NCI-H2081 treated with DMSO at 0.1 percent for 48 hours (cell line): ENCODE data around the gene UROC1.

ENCODE experiments used
- DNase-seq: peaks from one replicate; lab custom pipeline; 2025; lab: John Stamatoyannopoulos, UW

Gene UROC1

DNA sequence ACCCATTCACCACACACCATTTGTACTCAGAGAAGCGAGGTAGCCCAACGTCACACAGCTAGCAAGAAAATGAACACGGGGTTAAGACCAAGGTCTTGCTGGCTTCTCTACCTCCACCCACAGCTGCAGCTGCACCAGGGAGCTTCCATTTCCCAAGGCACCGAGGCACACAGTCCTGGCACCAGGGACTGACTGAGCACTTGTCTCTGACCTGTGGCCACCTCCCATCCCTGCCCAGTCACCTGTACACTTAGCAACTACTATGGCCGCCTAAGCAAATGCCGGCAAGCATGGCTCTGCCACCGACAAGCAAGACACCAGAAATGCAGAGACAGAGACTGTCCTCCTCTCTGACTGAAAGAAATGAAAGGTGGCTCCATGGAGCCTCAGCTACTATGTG, 57.2 kb downstream of the UROC1 start:
- no peak for DNase-seq

DNA sequence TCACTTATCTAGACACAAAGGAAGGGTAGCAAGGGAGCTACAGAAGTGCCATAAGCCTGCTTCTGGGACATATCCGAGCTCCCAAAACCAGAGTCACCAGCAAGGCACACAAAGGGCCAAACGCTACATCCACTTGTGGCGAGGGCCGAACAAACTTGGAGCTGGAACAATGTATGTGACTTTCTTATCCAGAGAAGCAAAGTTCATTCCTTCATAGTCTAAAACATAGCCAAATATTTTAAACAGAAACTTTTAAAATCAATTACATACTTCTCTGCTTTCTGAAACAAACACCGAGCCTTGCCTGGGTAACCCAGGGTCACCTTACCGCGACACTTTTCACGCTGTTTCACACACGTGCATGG, 57.8 kb downstream of the UROC1 start:
- no peak for DNase-seq

DNA sequence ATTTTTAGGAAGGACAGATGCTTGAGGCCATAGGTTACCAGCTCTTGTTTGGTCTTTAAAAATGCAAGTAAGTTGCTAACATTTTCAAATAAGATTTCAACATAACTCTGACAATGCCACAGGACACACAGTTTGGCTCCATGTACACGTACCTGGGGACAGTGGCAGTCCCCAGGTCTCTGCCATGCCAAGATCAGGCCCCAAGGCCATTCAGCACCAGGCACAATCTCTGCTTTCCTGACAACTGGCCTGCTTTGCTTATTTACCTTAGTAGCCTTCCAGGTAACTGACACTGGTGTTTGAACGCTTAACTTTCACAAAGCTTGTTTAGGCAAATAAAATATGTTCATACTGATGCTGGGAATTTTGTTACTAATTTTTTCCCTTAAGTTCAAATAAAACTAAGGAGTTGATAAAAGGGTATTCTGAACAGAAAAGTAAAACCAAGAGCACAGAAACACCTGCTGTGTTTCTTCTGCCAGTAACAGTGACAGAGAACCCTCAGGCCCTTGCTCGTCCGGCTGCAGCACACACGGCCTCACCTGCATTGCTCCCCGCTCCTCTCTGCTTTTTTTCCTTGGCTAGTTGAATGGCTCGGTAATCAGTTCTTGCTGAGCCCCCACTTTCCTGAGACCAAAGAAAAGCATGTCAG, 58.3 kb downstream of the UROC1 start:
- DNase-seq, result no peak

DNA sequence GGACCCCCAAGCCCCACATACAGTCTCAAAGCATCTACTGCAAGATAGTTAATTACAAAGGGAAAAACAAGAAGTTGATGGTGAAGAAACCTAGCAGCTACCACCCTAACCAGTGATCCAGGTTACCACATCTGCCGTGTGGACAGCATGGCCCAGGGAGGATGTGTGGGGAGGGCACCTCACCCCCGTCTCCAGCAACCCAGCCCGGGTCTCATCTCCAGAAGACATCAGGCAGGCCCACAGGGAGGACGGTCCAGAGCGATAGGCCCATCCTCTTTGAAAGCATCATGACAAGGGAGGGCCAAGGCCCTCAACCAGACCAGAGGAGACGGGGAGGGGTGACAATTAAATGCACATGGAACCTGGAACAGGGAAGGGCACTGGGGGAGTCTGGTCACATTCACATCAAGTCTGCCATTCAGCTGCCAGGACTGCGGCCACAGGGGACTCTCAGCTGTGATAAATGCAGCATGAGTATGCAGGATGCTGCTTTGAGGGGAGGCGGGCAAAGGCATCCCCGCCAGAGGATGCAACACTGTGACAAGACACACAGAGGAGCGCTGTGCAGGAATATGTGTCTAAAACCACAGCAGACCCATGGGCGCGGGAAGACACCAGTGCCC, 60.7 kb downstream of the UROC1 start:
- no peak for DNase-seq

DNA sequence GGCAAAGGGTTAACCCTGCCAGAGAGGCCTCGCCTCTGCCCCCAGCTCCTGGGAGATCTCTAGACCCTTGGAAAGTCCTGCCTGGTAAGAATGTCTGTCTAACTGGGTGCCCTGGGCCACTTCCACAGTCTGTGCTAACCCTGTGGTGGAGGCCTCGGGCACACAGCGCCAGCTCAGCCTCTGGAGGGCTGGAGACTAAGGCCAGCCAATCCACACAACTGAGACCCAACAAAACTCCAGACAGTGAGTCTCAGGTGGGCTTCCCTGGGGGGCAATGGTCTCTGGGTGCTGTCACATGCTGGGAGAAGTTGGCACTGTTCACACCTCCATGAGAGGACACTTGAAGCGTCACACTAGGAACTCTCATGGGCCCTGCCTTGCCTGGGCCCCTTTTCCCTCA, 61.4 kb downstream of the UROC1 start:
- no peak for DNase-seq

DNA sequence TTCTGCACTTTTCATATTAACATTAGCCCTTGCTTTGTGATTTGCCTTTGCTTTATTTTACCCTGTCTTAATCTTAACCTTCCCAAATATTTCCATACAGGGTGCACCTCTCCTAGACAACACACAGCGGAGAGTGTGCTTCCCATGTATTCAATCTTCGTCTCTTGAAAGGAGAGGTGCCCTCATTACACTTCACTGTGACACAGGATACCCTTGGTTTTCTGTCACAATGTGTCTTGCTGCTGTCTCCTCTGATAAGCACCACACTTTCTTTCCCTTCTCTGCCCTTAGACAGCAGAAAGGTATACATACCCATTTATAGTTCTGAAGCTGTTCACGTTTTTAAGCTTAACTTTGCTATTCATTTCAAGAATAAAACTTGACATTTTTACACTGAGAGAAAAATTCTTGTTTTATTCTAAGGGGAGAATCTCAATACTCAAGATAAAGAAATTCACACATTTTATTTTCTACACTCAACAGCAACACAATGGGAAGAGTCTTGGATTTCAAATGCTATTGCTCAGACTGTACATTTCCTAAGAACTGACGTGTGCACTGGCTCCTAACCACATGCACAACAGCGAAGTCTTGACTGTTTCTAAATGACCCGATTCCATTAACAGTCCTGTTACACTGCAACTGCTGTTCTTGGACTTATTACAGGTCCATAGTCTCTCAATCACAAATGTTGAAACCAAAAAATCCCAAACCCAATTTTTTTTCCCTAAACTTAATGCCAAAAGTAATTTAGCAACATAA, 63.0 kb downstream of the UROC1 start:
- no peak for DNase-seq

DNA sequence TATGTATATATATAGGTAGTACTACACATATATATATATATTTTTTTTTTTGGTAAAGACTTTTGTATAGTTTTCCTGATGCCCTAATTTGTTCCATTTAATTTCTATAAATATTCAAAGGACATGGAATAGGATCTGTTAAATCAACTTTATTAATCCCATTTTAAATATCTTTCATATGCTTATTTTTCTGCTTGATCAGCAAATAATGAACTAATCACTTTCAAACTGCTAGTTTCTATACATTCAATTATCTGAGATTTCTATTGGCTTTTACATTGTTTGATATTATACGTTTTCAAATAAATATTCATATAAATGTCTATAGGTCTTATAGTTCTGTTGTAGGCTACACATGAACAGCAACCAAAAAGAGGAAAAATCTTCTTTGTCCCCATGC, 63.5 kb downstream of the UROC1 start:
- no peak for DNase-seq

DNA sequence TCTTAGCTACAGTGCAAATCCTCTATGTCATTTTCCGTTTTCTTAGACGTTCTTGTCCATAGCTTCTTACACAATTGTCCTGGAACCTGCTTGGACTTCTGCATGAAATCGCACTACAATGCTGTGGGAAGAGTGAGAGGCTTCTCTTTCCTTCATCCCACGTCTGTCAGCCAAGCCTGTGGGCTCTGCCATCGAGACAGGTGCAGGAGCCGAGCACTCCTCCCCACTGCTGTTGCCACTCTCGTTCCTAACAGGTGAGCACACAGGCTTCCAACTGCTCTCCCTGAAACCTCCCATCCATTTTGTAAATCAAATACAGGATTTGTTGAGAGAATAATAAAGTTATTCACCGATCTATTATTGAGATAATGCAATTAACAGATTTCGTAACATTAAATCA, 65.4 kb downstream of the UROC1 start:
- DNase-seq, result peak; percentile 20

DNA sequence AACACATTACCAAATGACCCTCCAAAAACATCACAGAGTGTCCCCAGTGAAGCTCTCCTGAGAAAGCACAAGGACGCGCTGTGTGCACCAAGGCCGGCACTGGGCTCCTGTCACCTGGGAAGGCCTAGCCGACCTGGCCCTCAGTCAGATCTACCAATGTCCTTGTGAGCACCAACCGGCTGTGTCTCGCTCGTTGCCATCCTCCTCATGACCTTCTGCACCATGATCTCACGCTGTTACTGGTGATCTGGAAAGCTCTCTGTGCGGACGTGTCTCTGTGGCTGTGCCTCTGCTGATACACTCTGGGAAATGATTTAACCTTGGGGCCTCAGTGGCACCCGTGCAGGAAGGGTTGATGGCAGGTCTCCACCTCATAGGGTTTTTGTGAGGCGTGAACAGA, 66.1 kb downstream of the UROC1 start:
- no peak for DNase-seq

DNA sequence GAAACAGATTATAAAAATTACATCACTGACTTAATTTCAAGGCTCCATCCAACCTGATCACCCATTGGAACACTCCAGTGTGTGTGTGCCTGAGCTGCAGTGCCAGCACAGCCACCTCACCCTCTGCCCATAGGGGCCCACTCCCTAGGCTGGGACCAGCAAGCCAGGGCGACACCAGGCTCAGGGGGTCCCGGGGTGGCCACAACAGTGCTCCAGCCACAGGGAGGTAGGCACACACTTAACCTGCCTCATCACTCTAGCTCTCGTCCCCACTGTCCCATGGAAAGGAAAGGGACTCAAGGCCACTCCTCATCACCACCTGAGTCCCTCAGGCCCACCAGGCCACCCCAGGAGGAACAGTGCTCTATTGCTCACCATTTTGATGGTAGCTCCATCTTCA, 66.8 kb downstream of the UROC1 start:
- no peak for DNase-seq

DNA sequence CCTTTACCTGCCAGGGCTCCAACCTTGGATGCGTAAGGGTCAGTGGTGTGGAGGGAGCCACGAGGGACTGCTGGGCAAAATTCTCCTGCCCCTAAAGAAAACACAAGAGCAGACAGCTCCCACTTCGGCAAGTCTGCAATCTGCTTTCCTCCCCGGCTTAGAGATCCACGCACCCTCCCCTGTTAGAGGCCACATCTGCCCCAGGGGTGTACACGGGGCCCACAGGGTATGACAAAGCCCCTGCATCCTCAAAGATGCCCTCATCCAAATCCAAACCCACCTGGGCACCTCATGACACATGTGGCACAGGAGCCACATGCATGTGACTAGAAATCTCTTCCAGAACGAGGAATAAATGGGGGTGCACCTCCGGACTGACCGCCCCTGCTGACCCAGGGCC, 67.4 kb downstream of the UROC1 start:
- no peak for DNase-seq

DNA sequence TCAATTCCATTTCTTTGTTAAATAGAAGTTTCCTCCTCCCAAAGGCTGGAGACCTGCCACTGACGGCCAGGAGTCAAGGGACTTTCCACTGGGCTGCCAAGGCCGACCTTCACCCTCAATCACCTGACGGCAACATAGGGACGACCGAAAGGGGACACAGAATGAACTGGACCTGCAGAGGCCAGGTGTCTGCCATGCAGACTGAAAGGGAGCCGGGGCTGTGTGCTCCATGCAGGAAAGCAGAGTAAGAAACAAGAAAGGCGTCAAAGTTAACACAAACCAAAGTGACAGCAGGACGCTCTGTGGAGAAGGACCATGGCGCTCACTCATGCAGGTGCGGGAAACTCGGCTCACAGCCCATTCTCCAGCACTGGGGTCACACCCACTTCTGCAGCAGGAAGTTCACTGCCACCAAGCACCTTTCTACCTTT, 67.9 kb downstream of the UROC1 start:
- DNase-seq, result no peak

DNA sequence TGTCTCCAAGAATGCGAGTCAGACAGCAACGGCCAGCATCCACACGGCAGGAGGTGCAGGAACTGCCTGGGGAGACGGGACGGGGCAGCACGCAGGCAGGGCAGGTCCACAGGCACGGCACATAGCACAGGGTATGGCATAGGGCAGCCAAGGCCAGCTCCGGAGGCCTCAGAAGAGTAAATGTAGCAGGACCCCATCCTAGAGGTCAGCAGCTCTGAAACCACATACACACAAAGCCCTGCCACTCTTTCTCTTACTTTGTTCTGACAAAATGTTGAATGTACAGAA, 68.7 kb downstream of the UROC1 start:
- DNase-seq, result no peak

DNA sequence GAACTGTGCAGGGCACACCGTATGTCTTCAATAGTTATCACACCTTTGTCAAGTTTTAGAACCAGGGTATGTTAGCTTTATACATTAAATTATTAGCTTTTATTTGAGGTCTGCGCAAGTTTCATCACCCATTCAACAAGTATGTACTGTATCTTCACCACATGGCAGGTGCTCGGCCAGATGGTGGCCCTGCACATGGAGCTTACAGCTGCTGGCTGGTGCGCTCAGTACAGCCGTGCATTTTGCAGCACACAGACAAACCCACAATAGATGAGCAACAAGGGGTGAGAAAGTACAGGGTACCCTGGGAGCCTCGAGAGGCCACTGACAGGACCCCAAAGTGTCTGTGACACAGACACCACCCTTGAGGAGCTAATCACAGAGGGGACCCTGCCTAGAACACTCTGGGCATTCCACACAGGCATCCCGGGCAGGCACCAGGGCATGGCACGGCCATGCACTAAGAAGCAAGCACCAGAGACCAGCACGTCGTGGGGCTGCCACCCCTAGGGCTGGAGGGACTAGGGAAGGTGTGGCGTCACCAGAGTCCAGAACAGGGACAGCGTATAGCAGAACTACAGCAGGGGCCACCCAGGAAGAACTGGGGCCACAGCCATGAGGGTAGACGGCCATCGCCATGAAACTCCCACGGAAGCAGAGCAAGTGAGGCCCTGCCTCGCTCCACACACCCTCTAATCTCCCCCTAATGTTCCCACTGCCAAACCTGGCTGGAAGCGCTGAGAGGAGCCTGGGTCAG, 69.3 kb downstream of the UROC1 start:
- no peak for DNase-seq

DNA sequence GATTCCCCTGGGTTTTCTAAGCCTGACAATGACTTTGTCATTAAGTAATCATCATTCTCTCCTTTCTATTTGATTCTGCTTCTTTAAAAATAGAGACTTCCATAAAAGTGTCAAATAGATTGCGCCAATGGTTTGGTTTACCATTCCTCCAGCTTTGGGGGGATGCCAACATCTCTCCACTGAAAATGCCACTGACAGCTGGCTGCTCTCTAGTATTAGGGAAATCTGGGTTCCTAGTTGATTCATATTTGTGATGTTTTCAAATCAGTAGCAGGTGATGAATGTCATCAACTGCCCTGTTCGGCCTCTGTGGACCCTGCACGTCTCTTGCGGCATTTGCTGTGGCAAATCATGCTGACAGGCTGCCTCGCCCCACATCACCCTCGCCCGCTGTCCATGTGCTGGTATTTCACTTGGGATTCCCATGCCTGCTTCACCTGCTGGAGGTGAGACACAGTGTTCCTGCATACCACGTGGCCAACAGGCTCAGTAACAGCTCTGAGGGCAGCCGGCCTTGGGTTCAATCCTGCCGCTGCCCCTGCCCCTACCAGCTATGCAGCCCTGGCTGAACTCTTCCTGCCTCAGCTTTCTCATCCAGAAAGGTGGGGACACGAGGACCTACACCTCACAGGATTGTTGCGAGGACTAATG, 70.0 kb downstream of the UROC1 start:
- DNase-seq, result no peak

DNA sequence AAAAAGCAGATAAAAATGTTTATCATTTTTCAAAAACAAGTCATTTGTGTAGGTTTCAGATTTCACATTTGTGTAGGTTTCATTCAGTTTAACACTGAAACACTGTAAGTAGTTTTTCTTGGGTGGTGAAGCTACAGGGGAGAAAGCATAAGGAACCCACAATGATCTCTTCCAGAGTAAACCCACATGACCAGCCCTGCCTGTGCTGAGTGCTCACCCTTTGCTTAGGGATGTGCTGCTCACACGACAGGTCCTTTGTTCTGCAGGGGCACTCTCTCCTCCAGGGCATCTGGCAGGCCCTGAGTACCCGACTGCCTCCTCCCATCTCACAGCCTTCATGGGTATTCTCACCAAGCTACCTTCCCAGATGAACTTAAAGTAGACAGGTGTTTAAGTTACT, 70.8 kb downstream of the UROC1 start:
- no peak for DNase-seq

DNA sequence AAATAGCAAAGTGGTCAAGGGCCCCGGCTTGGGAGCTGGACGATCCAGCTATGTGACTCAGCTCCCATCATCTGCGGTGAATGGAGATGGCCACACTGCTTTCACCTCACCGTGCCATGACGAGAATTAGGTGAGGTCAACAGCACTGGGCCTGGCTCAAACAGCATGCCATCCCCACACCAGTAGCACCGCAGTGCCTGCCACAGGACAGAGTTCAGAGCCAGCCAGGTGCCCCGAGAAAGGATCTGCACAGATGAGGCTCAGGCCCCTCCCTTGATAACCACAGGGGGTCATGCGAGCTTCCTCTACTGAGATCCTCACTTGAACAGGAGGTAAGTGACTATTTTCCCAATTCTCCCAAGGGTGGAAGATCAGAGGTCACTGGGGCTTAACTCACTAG, 71.3 kb downstream of the UROC1 start:
- DNase-seq, result no peak

DNA sequence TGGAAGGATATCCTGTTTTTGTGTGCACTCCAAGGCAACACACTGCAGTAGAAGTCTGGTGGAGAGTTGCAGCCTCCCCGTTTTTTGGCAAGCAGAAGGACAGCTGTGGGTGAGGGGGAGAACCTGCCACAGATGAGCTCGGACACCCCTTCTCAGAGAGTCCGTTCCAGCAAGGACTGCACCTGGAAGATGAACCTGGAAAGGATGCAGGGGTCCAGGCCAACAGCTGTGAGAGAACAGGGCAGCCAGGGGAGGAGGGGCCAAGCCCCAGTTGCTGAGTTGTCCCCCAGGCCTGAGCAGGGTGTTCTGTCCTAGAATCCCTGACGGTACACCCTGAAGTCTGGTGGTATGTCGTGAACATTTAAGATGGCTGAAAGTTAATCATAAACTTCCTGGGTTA, 72.1 kb downstream of the UROC1 start:
- DNase-seq, result no peak

DNA sequence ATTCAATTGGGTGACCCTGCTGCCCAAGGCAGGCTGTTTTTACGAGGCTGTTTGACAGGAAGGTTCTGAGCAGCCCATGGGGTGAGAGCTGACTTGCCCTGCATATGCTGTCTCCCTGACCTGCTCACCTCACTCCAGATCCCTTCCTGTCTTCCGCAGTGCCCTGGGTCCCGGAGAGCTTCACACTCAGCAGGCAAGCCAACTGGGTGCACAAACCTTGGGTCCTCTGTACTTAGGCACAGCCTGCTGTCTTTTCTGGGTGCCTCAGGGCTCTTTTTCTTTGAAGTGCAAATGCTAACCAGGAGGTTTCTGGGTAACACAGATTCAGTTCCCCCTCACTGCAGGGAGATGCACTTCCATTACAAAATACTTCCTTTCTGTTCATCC, 74.7 kb downstream of the UROC1 start:
- no peak for DNase-seq

DNA sequence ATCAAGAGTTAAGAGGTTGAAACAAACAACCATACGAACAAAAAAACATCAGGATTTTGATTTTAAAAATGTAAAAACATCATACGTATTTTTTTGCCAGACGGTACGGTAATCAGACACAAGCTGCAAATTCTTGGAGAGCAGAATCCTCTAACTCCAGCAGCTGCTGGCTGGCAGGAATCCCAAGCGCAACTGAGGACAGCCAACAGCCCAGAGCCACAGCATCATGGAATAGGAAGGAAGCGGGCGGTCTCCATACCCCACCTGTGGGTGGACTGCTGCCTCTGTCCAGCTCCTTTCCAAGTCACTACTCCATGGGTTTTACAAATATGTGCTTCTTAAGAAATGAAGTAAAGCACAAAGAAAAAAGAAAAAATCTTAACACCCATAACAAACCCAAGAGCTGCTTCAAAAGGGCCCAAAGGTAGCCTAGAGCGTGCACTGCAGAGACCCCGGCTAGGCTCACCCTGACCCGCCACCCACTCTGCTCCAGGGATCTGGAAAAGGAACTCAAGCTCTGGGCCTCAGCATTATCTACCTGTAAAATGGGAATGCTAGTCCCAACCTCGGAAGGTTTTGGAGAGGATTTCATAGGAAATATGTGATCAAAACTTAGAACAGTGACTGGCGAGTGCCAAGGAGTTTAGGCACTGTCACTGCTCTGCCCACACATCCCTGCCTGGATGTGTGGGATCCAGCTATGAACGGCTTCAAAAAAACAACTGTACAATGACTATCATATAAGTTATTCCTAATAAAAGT, 75.3 kb downstream of the UROC1 start:
- no peak for DNase-seq

DNA sequence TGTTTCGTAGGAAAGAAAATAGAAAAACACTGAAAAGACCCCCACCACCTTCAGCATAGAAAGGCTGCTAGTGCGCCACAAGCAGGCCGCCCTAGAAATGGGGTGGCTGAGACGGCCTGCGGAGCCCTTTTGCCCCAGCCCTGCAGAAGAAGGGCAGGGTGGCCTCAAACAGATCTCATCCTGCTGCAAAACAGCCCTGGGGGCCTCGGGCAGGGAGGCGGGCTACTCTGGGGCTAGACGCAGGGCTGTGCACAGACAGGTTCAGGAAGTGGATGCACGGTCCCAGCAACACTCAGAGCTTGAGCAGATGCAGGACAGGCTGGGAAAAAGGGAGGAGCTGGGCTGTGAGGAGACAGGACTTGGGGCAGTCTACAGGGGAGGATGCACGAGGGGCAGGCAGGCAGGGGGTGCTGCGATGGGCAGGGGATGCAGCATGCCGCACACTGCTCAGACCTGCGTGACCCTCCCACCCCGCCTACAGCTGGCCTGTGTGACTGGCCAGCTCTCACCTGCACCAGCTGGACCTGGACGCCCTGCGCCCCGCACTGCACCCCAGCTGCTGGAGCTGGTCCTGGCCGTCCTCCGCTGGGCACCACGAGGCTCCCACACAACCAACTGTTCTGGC, 76.2 kb downstream of the UROC1 start:
- no peak for DNase-seq

DNA sequence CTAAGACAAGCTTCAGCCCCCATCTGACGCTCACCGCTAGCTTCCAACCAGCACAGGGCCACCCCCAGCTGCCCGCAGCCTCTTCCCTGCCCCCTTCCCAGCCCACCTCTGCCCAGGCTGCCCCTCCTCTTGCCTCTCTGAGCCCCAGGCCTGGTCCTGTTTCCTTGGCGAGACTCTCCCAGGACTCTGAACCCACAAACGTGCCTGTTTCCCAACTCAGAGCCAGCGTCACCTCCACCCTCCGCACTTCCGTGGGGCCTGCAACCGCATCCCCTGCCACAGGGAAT, 76.9 kb downstream of the UROC1 start:
- no peak for DNase-seq
